Breast epithelium (tissue), 4 donors: ENCODE data around the gene CYP46A1. TPM values are rescaled to one million over a fixed set of nuclear protein-coding genes. Genes with fewer than 3 reads are reported as not detected.

Source experiments
- DNase-seq, 2 donors: peaks; one replicate each; pipeline ENCODE4 v3.0.0-alpha.2; 2019; ENCODE audit warnings: low spot score in 2 of 2
- H3K27ac ChIP-seq, 2 donors: fragments of 200-600 bp; sonication (generic) in 1 of 2; one replicate each; pipeline ENCODE4 v1.5.1; 2016 to 2019; ENCODE audit warnings: mild to moderate bottlenecking in 1 of 2
- H3K27me3 ChIP-seq, 2 donors: fragments of 200-600 bp; sonication (generic) in 1 of 2; one replicate each; pipeline versions ENCODE4 v1.5.1 to v1.6.0; 2017 to 2019; ENCODE audit warnings: control low read depth in 1 of 2, mild to moderate bottlenecking in 1 of 2
- H3K36me3 ChIP-seq: fragments of 200-600 bp; one replicate; pipeline ENCODE4 v1.5.1; 2019
- H3K4me1 ChIP-seq, 2 donors: fragments of 200-600 bp; sonication (generic); one replicate each; pipeline ENCODE4 v1.5.1; 2016 to 2019; ENCODE audit warnings: control low read depth in 1 of 2
- H3K4me3 ChIP-seq, 3 donors: fragments of 200-600 bp; sonication (generic); 1 replicate in 2 of 3; 2 replicates in 1 of 3; pipeline ENCODE4 v1.5.1; 2016 to 2019; ENCODE audit warnings: mild to moderate bottlenecking in 3 of 3, moderate library complexity in 2 of 3
- H3K9me3 ChIP-seq, 2 donors: fragments of 200-600 bp; sonication (generic) in 1 of 2; one replicate each; pipeline ENCODE4 v1.5.1; 2016 to 2019; ENCODE audit warnings: control low read depth in 1 of 2
- CTCF ChIP-seq, 3 donors: fragments of 450-650 bp; IDR thresholded peaks; one replicate each; pipeline ENCODE4 v1.5.1; 2016 to 2017; ENCODE audit warnings: antibody characterized with exemption in 3 of 3, mild to moderate bottlenecking in 3 of 3, moderate library complexity in 3 of 3
- POLR2A ChIP-seq: fragments of 450-650 bp; IDR thresholded peaks from one replicate; pipeline ENCODE4 v1.6.1; 2016; ENCODE audit warnings: antibody characterized with exemption, mild to moderate bottlenecking, moderate library complexity
- POLR2AphosphoS5 ChIP-seq, 3 donors: sonication (generic); formaldehyde crosslinking; IDR thresholded peaks; one replicate each; pipeline ENCODE4 v1.6.1; 2017; ENCODE audit warnings: antibody characterized with exemption in 3 of 3
- intact Hi-C: fragments of 100-400 bp; cut with DNase I; formaldehyde crosslinking; loops from one replicate; pipeline ENCODE4 v1.15.1; 2023; ENCODE audit warnings: low total_unique reads
- total RNA-seq, 3 donors: library from RNA; depleted of rRNA; stranded (reverse); fragments of >200 nt; gene quantifications; one replicate each; pipeline ENCODE4 v1.1.0, GENCODE V29; 2016

CYP46A1 gene
- total RNA-seq, 3 donors from 2014 or later, result 1.6 to 5.2 (median 2.6) TPM

- TF ChIP-seq POLR2AphosphoS5 (IDR thresholded peaks at IDR 0.05) (no peak), POLR2A (no peak)
- Histone ChIP-seq H3K27ac (peak overlapping the region in 1 of 2 donors; percentile 13), H3K27me3 (no peaks in the 10 kb centered on the region), H3K9me3 (no peaks in the 10 kb centered on the region), H3K4me1 (no peaks in the 10 kb centered on the region), H3K4me3 (peak overlapping the region; percentile 41 to 54 (median 50)), H3K36me3 (no peaks in the 10 kb centered on the region)
- intact Hi-C loops, result no loop called here
- DNase-seq, result no peak
Observed at GRCh38 chr14:99737451-99737951, 53.4 kb downstream of the CYP46A1 start.

DNA sequence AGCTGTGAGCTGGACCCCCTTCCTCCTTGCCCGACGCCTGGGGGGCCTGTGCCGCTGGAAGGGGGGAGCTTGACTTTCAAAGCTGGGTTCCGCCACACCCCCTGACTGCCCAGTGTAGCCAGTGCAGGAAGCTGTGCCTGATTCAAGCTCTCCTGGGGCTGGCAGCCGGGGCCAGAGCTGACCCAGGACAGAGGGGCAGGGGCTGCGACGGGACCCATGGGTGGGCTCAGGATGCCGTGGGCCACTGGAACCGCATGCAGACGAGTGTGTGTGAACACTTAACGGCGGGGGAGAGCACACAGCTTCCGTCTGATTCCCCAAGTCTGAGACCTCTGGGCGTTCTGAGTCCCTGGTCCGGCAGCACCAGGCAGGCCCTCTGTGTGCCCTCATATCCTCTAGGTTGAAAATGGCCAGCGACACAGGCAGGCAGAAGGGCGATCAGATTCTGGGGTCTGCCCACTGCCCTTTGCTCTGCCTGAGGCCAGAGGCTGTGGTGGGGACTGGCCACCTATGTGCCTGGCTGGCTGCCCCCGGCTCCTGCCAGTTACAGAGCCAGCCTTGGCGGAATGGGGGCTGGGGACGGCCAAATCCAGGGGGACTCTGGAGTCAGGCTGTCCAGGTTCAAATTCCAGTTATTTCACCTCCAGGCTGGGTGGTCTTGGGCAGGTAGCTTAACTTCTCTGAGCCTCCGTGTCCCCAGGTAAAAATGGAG, 54.0 kb downstream of the CYP46A1 start:
- H3K27ac ChIP-seq, result peak overlapping the region in 1 of 2 donors; percentile 13
- H3K4me1 ChIP-seq, result no peaks in the 10 kb centered on the region
- no peak for DNase-seq
- H3K9me3 ChIP-seq, result no peaks in the 10 kb centered on the region
- no peaks in the 10 kb centered on the region for H3K27me3 ChIP-seq
- no peaks in the 10 kb centered on the region for H3K36me3 ChIP-seq
- no peak for TF ChIP-seq POLR2A
- TF ChIP-seq CTCF (IDR thresholded peaks at IDR 0.05), result no peak
- TF ChIP-seq POLR2AphosphoS5 (IDR thresholded peaks at IDR 0.05), result no peak
- intact Hi-C loops, result no loop called here
- H3K4me3 ChIP-seq, result peak overlapping the region; percentile 41 to 54 (median 50)

- no peaks in the 10 kb centered on the region for H3K36me3 ChIP-seq
- TF ChIP-seq CTCF (IDR thresholded peaks at IDR 0.05), result no peak
- TF ChIP-seq POLR2AphosphoS5 (IDR thresholded peaks at IDR 0.05), result no peak
- no peak for TF ChIP-seq POLR2A
- no peak overlapping the region for H3K4me3 ChIP-seq
- no peaks in the 10 kb centered on the region for H3K4me1 ChIP-seq
- no peak overlapping the region for H3K27ac ChIP-seq
- intact Hi-C loops, result no loop called here
- no peaks in the 10 kb centered on the region for H3K27me3 ChIP-seq
- H3K9me3 ChIP-seq, result no peaks in the 10 kb centered on the region
- DNase-seq, result no peak
Observed at GRCh38 chr14:99740411-99740810, 56.3 kb downstream of the CYP46A1 start.

DNA sequence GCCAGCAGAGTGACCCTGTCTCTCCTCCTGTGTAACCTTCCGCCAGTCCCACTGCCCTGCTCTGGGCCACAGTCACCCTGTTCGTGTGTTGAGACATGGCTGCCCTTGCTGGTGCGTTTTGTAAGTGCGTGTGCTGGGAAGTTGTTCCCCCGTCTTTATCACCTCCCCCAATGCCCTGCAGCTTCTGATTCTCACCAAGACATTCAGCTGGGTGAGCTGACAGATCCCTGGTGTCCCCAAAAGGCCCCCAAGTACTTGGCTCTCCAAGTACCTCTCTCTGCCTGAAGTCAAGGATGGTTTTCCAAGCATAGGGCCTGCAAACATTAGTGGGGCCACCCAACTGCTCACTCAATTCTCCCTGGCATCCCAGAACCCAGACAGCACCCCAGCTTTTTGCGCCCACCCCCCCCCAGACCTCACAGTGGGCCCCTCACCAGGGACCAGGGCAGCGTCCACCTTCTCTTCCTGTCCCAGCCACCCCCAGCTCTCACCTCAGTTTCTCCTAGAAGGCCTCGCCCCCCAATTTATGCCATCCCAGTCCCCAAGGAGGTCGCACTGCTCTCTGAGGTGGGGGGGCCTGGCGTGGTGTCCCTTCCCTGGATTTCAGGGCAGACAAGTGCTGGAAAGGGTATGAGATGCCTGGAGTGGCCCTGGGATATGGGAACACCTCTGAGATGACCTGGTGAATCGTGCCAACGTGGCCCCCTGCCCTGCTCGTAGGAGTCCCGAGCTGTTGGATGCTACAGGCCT, 57.3 kb downstream of the CYP46A1 start:
- Histone ChIP-seq H3K4me1 (peaks cover 0 to 4% of the 10 kb centered on the region in 2 donors), H3K27me3 (no peaks in the 10 kb centered on the region), H3K9me3 (no peaks in the 10 kb centered on the region), H3K4me3 (no peak overlapping the region), H3K27ac (no peak overlapping the region), H3K36me3 (no peaks in the 10 kb centered on the region)
- intact Hi-C loops, result no loop called here
- TF ChIP-seq POLR2AphosphoS5 (IDR thresholded peaks at IDR 0.05) (no peak), POLR2A (no peak), CTCF (IDR thresholded peaks at IDR 0.05) (no peak)
- DNase-seq, result no peak

- intact Hi-C loops, result no loop called here
- Histone ChIP-seq H3K27me3 (no peaks in the 10 kb centered on the region), H3K27ac (no peak overlapping the region), H3K4me3 (no peak overlapping the region), H3K4me1 (peaks cover 0 to 8% of the 10 kb centered on the region in 2 donors), H3K9me3 (no peaks in the 10 kb centered on the region), H3K36me3 (no peaks in the 10 kb centered on the region)
- no peak for TF ChIP-seq CTCF (IDR thresholded peaks at IDR 0.05)
- no peak for TF ChIP-seq POLR2A
- TF ChIP-seq POLR2AphosphoS5 (IDR thresholded peaks at IDR 0.05), result no peak
- DNase-seq, result no peak
Observed at GRCh38 chr14:99742074-99742473, 58.0 kb downstream of the CYP46A1 start.
